ENCODE results near the gene GPRC5B.

Gene GPRC5B

DNA sequence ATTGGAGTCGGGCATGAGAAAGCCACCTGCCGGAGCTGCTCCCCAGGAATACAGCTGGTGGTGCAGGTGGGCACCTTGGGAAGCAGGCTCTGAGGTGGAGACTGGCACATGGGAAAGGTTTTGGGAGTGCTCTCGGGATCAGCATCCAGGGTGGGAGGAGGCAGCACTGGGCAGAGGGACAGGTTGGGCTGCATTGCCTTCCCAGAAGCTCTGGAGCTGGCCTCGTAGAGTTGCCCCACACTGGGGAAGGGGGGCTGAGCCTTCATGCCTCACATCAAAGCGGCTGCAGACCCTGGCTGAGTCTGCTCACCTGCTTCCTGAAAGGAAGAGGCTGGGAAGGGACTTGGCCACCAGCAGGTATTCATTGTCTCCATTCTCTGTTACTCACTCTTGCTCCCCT is 13.5 kb upstream of the GPRC5B start:
- DNase-seq (ENCODE audit: low read depth, low spot score) = peak; percentile 21

- DNase-seq (ENCODE audit: low read depth, low spot score) = no peak
These were observed 12.3 kb upstream of the GPRC5B start for GRCh38 chr16:19896951-19897350.

- DNase-seq (ENCODE audit: low read depth, low spot score) = no peak
These were observed 9.9 kb upstream of the GPRC5B start for GRCh38 chr16:19894586-19894985.

DNA sequence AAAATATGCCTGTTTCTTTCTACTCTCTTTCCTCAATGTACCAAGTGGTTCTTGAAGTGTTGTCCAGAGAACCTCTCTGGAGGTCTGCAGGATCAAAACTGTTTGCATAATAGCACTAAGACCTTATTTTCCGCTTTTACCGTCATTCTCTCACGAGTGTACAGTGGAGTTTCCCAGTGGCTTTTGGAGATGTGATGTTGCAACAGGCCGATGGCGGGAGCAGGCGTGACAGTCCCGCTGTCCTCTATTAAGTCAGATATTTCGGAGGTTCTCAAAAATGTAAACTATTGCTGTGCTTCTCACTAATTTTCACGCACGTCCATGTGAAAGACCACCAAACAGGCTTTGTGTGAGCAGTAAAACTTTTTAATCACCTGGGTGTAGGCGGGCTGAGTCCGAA is 8.3 kb upstream of the GPRC5B start:
- DNase-seq (ENCODE audit: low read depth, low spot score) = no peak

DNA sequence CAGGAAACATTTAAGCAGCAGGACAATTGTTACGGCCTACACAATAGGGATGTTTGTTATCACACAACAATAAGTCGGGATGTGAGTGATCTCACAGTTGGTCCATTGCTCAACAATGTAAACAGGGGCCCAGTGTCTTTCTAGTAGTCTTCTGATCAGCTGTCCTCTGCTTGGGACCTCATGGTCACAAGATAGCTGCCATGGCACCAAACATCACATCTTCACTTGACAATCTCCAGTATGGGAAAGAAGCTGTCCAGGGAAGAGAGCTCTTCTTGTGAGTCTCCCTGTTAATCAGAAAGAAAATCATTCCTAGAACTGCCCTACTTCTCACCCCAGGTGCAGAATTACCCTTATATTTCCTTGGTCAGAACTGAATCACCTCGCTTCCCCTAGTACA is 6.3 kb upstream of the GPRC5B start:
- no peak for DNase-seq (ENCODE audit: low read depth, low spot score)

GRCh38 chr16:19888834-19889233 is 4.2 kb upstream of the GPRC5B start:
- DNase-seq (ENCODE audit: low read depth, low spot score) = no peak

- DNase-seq (ENCODE audit: low read depth, low spot score) = peak; percentile 91
These were observed 1.7 kb upstream of the GPRC5B start for GRCh38 chr16:19886073-19886941.

GRCh38 chr16:19885451-19886072 is 914 bp upstream of the GPRC5B start:
- no peak for DNase-seq (ENCODE audit: low read depth, low spot score)

GRCh38 chr16:19883966-19884485 is 622 bp downstream of the GPRC5B start:
- no peak for DNase-seq (ENCODE audit: low read depth, low spot score)

GRCh38 chr16:19883296-19883965 is 1.2 kb downstream of the GPRC5B start:
- peak; percentile 81 for DNase-seq (ENCODE audit: low read depth, low spot score)

GRCh38 chr16:19882646-19883045 is 2.0 kb downstream of the GPRC5B start:
- peak; percentile 33 for DNase-seq (ENCODE audit: low read depth, low spot score)

DNA sequence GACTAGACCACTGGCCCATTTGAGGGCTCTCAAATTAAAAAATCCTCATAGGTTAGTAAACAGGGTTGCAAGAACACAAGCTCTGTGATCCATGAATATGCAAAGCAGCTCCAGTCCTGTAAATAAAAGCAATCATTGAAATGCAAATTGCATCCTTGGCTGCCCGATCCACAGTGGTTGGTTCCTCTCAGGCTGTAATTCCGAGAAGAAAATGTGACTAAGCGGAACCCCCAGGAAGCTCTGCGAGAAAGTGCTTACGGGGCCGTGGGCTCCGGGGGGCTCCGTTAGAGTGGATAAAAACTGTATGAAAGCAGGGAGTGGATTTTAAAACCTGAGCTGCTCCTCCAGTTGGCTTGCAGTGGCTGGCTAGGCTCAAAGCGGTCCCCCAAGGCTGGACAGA is 2.5 kb downstream of the GPRC5B start:
- peak; percentile 69 for DNase-seq (ENCODE audit: low read depth, low spot score)

DNA sequence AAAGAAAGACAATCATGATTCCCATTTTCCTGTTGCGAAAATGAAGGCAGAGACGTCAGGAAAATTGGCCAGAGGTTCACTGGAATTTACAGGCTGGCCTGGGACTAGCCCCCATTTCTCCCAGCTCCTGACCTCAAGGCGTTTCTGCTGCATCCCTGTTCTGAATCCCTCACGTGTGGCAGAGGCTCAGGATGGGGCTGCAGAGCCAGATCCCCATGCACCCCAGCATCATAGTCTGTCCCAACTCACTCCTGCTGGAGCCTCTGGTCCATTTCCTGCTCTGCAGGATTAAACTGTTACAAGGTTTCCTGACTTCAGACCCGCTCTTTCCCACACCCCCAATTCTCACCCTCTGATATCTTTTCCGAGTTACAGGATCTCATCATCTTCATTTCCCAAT is 2.9 kb downstream of the GPRC5B start:
- DNase-seq (ENCODE audit: low read depth, low spot score) = no peak

DNA sequence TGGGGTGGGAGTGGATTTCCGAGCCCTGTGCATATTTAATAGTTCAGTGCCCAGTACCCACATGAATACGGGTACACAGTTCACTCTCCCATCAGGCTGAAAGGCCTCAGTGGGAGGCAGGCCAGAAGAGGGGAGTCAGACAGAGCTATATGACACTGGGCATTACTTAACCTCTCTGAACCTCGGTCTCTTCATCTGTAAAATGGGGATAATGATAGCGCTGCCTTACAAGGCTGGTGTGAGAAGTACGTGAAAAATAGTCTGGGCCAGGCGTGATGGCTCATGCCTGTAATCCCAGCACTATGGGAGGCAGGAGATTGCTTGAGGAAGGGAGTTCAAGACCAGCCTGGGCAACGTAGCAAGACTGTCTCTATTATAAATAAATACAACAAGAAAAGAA is 3.6 kb downstream of the GPRC5B start:
- no peak for DNase-seq (ENCODE audit: low read depth, low spot score)

DNA sequence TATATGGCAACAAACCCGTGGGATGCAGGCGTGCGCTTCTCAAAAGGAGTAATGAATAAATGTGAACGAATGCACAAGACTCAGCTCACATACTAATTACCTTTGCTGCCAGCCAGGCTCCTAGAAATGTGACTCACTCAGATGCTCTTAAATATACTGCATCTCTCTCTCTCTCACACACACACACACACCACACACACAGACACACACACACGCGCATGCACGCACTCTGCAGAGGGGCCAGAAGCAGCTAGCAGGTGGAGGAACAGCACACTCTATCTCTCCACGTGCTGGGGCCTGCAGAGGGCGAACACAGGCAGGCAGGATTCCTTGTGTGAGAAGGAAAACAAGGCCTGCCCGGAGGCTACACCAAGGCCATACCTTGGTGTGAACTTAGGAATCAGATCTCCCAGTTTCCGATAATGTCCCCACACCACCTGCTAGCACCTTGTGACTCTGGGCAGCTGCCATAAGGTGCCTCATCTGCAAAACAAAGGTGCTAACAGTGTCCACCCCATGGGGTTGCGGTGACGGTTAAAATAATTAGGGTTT is 5.3 kb downstream of the GPRC5B start:
- peak; percentile 91 for DNase-seq (ENCODE audit: low read depth, low spot score)

GRCh38 chr16:19878757-19879156 is 5.9 kb downstream of the GPRC5B start:
- no peak for DNase-seq (ENCODE audit: low read depth, low spot score)

DNA sequence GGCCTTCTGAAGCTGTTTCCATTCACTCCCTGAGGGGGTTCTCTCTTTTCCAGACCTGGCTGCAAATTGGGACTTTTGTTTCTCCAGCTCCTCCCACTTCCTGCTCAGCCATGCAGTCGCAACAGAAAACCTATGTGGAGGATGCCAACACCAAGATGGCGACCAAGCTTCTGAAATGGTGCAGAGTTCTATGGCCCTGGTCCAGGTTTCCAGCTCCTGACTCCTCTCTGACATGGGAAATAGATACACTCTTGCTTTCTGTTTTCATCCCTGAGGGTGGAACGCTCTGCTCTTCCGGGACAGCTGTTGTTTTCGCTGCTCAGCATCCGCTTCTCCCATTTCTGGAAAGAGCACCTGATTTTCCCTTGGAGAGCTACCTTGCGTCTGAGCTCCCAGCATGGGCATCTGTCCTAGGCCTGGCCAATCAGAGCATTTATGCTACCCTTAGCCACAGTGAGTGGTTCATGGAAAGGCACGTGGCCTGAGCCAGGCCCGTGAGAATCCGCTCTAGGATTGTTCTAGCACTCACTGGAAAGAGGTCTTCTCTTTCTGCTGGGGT is 8.1 kb downstream of the GPRC5B start:
- peak; percentile 56 for DNase-seq (ENCODE audit: low read depth, low spot score)

GRCh38 chr16:19875900-19876299 is 8.7 kb downstream of the GPRC5B start:
- peak; percentile 52 for DNase-seq (ENCODE audit: low read depth, low spot score)

- no peak for DNase-seq (ENCODE audit: low read depth, low spot score)
These were observed 9.6 kb downstream of the GPRC5B start for GRCh38 chr16:19874851-19875546.

GRCh38 chr16:19874026-19874425 is 10.6 kb downstream of the GPRC5B start:
- no peak for DNase-seq (ENCODE audit: low read depth, low spot score)

GRCh38 chr16:19872935-19873334 is 11.7 kb downstream of the GPRC5B start:
- no peak for DNase-seq (ENCODE audit: low read depth, low spot score)

Data from ELF-1 (cell line).